GM12892 (cell line): ENCODE measurements around the gene LEFTY2.
"Not testable (repeated sequence)": the region's sequence is repeated elsewhere in the genome, so short reads cannot be mapped to it uniquely, and the experiment has no call there.

Experiments
- DNase-seq: peaks from one replicate; pipeline ENCODE4 v3.0.0; 2011; ENCODE audit not compliant: insufficient read length
- FAIRE-seq: peaks from 2 replicates; lab custom pipeline; 2011; peaks lifted over from hg19 to GRCh38; lab: Jason Lieb, UNC
- POLR2A ChIP-seq: IDR thresholded peaks from 2 replicates; pipeline ENCODE4 v1.6.1; 2011; ENCODE audit warnings: low read depth, low read length, control low read depth
- POLR2AphosphoS5 ChIP-seq: IDR thresholded peaks from 2 replicates; pipeline ENCODE4 v1.6.1; 2011; ENCODE audit warnings: low read depth, low read length, control low read depth
- TAF1 ChIP-seq: IDR thresholded peaks from 2 replicates; pipeline ENCODE4 v1.6.1; 2011; ENCODE audit warnings: low read depth, mild to moderate bottlenecking, control low read depth, low read length, borderline replicate concordance

The LEFTY2 gene

GRCh38 chr1:225890346-225891228 is 50.4 kb downstream of the LEFTY2 start:
- TF ChIP-seq POLR2A (no peak), TAF1 (no peak), POLR2AphosphoS5 (no peak)
- DNase-seq, result no peak
- FAIRE-seq, result no peak

GRCh38 chr1:225889743-225890142 is 51.3 kb downstream of the LEFTY2 start:
- DNase-seq, result no peak
- TF ChIP-seq POLR2AphosphoS5 (no peak), POLR2A (no peak), TAF1 (no peak)
- no peak for FAIRE-seq

GRCh38 chr1:225888898-225889601 is 52.0 kb downstream of the LEFTY2 start, which contains the start of gene LEFTY1:
LEFTY1 (minus strand) TSS chr1:225889146; CDS start chr1:225889066, 80 bp downstream.
- FAIRE-seq, result no peak
- DNase-seq, result no peak
- no peak for TF ChIP-seq POLR2A
- no peak for TF ChIP-seq TAF1
- no peak for TF ChIP-seq POLR2AphosphoS5

GRCh38 chr1:225888289-225888897 is 52.6 kb downstream of the LEFTY2 start:
- FAIRE-seq, result no peak
- TF ChIP-seq TAF1, result no peak
- TF ChIP-seq POLR2AphosphoS5, result no peak
- TF ChIP-seq POLR2A, result no peak
- DNase-seq, result no peak

- DNase-seq, FAIRE-seq: not testable (repeated sequence)
These were observed 53.3 kb downstream of the LEFTY2 start for GRCh38 chr1:225887554-225888288.

- FAIRE-seq, result no peak
- no peak for TF ChIP-seq POLR2A
- no peak for TF ChIP-seq POLR2AphosphoS5
- no peak for TF ChIP-seq TAF1
- no peak for DNase-seq
These were observed 54.0 kb downstream of the LEFTY2 start for GRCh38 chr1:225887030-225887314.
